Islet of Langerhans (tissue), 1 donor: ENCODE results near the gene CDK10.
"Not testable (repeated sequence)": the region's sequence is repeated elsewhere in the genome, so short reads cannot be mapped to it uniquely, and the experiment has no call there.

Experiments
- FAIRE-seq: peaks from one replicate; lab custom pipeline; 2011; peaks lifted over from hg19 to GRCh38; lab: Jason Lieb, UNC

The CDK10 gene

DNA sequence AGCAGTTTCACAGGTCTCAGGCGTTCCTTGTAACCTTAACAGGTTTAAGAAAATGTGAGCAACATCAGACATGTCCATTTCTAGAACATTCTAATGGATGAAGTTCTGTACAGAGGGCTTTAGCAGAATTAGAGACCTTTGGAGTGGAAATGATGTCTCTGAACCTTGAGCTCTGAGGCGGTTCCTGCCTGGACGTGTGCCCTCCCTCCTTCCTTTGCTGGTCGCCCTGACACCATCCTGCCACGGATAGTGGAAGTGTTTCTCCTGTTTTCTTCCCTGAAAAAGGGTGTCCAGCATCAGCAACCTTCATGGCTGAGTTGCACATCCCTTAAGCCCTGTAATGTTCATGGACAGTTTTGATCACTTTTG lies 17.7 kb upstream of the CDK10 start:
- FAIRE-seq, result no peak

DNA sequence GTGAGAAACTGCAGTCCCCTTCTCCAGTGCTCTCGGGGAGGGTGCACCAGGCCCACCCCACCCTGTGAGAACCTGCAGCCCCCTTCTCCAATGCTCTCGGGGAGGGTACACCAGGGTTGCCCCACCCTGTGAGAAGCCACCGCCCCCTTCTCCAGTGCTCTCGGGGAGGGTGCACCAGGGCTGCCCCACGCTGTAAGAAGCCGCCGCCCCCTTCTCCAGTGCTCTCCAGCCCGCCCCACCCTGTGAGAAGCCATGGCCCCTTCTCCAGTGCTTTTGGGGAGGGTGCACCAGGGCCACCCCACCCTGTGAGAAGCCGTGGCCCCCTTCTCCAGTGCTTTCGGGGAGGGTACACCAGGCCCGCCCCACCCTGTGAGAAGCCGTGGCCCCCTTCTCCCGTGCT lies 16.7 kb upstream of the CDK10 start:
- no peak for FAIRE-seq

DNA sequence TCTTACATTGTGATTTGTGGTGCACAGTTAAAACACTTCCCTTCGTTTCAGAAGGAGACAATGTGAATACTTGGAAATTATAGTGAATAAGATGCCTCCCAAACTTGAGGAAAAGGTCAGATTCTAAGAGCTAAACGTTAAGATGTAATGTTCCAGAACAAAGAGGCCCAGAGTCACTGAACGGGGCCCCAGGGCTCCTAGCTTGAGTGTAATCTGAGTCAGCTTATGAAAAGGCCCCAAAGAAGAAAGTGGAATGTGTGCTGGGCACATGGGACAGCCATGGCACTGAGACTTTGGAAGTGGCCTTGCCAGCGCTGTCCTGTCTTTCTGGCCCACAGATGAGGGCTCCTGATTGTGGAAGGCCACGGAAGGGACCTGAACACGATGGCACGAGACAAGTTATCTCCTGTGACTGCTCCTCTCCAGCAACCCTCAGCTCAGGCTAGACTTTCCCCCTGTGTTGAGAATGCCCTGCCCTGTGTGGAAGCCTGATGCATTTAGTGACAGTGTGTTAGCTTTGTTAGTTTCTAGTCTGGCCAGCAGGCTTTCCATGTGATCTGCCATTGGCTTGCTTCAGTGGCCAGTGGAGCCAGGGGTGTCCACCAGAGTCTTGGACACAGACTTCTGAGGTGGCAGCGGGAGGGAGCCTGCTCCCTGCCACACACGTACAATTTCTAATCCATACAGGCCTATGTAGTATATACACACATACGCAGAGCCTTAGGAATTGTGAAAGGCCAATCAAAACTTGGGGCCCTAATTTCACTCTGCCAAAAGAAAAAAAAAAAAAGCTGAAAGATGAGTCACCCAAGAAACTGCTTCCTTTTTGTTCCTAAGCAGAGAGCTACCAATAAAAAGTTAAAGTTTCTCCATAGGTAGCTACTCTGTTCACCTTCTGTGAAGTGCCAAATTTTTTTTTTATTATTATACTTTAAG lies 15.7 kb upstream of the CDK10 start:
- no peak for FAIRE-seq

DNA sequence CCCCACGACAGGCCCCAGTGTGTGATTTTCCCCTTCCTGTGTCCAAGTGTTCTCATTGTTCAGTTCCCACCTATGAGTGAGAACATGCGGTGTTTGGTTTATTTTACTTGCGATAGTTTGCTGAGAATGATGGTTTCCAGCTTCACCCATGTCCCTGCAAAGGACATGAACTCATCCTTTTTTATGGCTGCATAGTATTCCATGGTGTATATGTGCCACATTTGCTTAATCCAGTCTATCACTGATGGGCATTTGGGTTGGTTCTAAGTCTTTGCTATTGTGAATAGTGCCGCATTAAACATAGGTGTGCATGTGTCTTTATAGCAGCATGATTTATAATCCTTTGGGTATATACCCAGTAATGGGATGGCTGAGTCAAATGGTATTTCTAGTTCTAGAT lies 14.9 kb upstream of the CDK10 start:
- not testable (repeated sequence) for FAIRE-seq

DNA sequence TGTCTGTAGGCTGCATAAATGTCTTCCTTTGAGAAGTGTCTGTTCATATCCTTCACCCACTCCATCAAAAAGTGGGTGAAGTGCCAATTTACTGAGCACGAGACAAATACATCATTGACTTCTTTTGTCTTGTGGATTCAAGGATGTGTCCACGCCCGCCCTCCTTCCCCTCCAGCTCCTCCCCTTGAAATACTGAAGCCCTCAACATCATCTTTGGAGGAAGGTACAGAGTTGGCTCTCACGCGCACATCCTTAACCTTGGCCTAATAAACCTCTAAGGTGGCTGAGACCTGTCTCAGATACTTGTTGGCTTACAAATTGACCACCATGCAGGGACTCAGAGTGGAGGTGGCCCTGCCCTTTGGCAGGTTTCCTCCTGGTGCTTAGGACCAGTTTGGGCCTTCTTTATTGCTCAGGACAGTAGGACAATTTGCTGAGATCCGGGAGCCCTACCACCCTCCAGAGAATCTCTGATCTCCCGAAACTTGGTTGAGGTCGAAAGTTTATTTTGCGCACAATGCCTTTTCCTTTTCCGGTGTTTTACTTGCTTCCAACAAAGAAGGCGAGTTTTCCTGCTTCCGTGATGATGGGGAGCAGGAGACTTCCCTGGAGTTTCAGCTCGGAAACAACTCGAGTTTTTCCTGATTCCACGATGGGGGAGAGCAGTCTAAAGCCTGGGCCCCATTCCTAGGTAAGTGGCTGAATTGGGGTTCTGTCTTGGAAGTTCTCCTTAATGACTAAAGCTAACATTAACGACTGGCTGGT lies 14.1 kb upstream of the CDK10 start:
- FAIRE-seq, result no peak

DNA sequence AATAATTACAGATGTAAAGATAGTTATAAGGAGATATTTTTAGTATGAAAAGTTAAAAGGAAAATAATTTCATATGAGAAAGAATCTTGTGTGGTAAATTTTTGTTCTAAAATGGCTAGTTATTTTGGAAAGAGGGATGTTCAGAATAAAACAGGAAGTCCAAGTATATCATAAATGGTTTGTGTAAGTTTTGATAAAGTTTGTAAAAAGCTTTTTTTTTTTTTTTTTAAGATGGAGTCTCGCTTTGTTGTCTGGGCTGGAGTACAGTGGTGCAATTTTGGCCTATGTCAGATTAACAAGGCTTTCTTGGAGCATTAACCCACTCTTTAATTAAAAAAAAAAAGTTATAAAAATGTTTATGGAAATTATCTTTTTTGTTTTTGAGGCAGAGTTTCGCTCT lies 8.2 kb upstream of the CDK10 start:
- FAIRE-seq, result no peak

DNA sequence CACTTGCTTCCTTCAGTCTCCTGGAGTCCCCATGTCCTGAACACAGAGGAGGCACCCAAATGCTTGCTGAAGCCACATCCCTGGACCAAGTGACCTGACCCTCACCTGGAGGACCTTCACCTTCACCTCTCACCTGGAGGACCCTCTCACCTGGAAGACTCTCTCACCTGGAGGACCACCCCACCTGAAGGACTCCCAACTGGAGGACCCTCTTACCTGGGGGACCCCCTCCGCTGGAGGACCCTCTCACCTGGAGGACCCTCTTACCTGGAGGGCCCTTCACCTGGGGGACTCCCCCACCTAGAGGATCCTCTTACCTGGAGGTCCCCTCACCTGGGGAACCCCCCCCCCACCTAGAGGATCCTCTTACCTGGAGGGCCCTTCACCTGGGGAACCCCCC lies 573 bp upstream of the CDK10 start:
- FAIRE-seq, result no peak

DNA sequence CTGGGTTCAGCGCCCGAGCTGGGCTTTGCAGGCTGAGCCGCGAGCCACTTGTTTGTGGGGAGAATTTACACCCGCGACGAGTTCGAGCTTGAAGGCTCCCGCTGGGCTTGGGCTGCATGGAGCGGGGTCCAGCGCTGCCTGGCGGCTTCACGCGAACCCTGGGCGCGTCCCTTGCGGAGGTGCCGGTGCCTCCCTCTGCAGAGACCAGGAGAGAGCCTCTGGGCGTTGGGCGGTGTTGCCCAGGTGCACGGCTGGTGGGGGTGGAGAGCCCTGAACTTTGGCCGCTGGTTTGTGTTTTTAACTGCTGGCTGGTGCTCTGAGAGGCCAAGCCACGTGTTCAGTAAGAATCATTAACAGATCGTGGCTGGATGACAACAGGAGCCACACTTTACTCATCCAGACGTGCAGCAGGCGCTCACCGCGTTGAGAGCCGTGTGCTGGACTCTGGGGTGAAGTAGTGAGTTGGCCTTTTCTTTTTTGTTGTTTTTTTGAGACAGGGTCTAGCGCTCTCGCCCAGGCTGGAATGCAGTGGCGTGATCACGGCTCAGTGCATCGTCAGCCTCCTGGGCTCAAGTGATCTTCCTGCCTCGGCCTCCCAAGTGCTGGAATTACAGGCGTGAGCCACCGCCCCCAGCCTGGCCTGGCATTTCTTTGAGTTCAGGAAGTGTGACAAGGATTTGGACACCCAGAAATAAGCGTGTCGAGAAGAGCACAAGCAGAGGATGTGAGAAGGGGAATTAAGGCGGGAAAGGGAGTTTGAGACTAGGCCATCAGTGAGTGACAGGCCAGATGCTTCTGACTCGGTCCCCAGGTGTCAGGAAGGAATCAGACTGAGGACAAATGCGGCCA lies 827 bp downstream of the CDK10 start:
- FAIRE-seq, result no peak

DNA sequence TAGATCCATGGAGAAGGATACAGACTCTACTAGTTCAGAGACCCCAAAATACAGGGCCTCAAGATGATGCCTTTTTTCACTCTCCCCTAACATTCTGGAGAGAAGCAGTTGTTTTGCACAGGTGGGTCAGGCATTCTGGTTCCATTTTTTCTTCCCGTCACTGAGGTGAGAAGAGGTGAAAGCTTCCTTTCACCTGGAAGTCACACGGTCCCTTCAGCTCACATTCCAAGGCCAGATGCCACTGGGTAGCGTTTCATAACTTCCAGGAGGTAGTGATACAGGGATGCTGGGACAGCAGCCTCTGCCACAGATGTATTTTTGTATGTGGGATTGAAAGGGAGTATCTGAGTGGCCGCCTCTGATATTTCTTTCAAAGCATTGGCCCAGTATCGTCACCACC lies 1.9 kb downstream of the CDK10 start:
- no peak for FAIRE-seq

DNA sequence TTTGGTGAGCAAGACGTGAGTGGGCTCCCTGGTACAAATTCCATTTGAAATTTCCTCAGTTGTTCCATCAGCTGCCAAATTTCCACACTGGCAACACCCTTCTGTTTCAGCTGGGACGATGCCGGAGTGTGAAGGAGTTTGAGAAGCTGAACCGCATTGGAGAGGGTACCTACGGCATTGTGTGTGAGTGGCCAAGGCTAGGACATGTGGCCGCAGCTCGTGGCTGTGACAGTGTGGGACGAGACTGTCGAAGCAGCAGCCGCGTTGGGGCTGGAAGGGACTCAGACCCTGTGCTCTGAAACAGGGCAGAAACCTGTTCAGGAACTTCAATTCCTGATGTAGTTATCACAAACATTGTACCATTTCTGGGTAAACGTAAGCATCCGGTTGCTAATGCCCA lies 2.7 kb downstream of the CDK10 start:
- no peak for FAIRE-seq

DNA sequence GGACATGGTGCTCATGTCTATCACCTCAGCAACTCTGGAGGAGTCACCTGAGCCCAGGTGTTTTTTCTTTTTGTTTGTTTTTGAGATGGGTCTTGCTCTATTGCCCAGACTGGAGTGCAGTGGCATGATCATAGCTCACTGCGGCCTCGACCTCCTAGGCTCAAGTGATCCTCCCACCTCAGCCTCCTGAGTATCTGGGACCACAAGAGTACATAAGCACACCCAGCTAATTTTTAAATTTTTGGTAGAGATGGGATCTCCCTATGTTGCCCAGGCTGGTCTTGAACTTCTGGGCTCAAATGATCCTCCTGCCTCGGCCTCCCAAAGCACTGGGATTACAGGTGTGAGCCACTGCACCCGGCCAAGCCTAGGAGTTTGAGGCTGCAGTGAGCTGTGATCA lies 3.1 kb downstream of the CDK10 start:
- FAIRE-seq, result not testable (repeated sequence)

DNA sequence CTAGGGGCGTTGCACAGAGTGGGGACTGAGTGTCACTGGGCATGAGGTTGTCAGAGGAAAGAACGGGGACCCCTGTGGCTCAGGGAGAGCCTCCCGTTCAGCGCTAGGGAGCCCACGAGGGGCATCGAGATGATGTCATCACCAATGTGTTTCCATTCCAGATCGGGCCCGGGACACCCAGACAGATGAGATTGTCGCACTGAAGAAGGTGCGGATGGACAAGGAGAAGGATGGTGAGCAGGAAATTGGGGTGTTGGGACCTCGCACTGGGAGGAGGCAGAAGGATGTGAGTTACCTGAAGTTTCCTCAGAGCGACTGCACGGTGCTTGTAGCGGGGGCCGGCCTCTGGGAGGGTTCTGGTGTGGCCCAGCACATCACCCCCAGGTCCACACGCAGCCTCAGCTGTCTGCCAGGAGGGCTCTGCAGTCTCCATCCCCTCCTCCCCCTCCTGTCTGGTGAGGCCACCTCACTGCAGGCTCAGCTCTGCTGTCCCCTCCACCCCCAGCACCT lies 4.0 kb downstream of the CDK10 start:
- FAIRE-seq, result no peak

DNA sequence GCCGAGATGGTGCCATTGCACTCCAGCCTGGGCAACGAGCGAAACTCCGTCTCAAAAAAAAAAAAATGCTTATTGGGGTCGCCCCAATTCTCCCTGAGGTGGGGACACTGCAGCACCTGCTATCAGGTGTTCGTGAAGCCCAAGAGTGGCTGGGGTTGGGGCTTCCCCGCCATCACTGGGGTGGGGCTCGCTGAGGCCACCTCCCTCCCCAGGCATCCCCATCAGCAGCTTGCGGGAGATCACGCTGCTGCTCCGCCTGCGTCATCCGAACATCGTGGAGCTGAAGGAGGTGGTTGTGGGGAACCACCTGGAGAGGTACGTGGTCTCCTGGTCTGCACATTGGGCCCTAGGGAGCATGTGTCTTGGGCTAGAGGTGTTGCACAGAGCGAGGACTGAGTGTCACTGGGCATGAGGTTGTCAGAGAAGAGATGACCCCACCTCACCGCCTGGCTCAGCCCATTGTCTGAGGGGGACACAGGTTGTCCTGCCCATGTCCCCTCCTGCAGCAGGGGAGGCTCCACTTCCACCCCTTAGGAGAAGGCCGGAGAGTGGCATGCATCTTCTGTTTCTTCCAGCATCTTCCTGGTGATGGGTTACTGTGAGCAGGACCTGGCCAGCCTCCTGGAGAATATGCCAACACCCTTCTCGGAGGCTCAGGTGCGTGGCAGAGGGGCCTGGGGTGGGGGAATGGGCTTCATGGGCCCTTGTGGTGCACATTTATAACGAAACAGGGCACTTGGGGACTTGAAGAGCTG lies 4.9 kb downstream of the CDK10 start:
- FAIRE-seq, result no peak

DNA sequence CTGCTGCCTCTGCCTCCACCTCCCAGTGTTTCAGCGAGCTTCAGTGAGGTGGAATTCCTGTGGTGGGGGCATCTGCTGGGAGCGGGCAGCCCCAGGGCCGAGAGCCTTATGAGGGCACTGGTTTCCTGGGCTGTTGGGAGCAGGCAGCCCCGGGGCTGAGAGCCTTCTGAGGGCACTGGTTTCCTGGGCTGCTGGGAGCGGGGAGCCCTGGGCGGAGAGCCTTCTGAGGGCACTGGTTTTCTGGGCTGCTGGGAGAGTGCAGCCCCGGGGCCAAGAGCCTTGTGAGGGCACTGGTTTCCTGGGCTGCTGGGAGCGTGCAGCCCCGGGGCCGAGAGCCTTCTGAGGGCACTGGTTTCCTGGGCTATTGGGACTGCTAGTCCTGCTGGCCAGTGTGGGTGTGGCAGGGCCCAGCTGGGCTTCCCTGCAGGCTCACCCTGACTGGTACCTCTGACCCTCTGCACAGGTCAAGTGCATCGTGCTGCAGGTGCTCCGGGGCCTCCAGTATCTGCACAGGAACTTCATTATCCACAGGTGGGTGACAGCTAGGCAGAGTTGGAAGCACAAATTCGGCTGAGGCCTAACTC lies 5.6 kb downstream of the CDK10 start:
- FAIRE-seq, result no peak

DNA sequence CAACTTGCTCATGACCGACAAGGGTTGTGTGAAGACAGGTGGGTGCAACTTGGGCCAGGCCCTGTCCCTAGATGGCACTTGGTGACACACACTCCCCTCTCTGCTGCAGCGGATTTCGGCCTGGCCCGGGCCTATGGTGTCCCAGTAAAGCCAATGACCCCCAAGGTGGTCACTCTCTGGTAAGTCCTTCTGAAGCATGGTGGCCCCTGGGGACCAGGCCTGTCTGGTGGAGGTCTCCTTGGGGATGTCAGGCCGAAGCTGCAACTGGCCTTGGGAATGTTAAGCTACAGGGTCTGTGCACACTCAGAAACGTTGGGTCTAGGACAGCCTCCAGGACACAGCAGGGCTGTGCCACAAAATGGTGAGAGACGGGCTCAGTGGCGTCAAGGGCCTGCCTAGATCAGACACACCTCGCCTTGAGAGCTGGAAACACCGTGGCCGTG lies 6.8 kb downstream of the CDK10 start:
- no peak for FAIRE-seq

DNA sequence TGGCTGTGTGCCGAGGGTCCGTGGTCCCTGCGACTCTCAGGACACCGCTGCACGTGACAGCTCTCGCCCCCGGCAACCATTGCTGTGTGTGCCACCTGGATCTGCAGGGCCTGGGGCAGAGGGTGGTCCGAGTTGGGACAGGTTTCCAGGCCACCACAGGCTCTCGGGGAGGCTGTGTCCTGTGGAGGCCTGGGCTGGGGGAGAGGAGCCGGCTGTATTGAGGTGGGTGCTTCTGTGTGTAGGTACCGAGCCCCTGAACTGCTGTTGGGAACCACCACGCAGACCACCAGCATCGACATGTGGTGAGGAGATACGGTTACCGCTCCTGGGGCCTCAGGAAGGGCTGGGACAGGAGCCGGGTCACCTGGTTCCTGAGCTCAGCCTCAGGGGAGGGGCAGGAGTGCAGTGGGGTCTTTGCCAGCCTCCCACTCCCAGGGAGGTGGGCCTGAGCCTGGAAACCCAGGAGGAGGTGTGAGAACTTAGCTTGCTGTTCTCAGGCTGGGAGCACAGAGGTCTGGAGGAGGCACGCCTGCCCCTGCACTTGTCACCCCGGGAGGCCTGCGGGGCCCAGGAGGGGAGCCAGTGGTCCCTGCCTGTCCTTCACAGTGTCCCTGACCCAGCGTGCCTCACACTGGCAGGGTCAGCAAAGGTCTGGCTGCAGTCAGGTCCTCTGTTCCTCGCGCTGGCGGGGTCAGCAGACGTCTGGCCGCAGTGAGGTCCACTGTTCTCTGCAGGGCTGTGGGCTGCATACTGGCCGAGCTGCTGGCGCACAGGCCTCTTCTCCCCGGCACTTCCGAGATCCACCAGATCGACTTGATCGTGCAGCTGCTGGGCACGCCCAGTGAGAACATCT lies 7.7 kb downstream of the CDK10 start:
- FAIRE-seq, result no peak

DNA sequence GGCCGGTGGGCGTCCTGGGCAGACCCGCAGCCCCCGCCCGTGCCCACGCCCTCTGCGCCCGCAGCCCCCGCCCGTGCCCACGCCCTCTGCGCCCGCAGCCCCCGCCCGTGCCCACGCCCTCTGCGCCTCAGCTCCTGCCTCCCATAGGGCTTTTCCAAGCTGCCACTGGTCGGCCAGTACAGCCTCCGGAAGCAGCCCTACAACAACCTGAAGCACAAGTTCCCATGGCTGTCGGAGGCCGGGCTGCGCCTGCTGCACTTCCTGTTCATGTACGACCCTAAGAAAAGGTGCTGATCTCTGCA lies 8.2 kb downstream of the CDK10 start:
- FAIRE-seq, result not testable (repeated sequence)

DNA sequence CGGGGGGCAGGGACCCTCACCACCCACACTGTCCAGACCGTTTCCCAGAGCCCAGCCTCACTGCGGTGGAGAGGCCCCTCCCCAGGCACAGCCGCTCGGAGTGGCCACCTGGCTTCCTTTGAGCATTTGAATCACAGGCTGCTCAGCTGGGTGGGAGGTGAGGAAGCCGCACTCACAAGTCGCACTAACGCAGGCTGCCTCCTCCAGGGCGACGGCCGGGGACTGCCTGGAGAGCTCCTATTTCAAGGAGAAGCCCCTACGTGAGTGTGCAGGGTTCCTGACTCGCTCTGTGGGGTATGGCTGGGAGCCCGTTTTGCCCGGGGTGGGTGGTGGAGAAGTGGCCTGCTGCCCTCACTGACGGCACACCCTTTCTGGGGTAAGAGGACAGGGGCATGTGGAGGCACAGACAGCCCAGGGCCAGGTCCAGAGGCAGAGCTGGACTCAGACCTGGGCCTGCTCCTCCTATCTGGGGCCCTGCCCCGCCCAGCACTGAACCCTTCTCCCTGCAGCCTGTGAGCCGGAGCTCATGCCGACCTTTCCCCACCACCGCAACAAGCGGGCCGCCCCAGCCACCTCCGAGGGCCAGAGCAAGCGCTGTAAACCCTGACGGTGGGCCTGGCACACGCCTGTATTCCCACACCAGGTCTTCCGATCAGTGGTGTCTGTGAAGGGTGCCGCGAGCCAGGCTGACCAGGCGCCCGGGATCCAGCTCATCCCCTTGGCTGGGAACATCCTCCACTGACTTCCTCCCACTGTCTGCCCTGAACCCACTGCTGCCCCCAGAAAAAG lies 8.8 kb downstream of the CDK10 start:
- no peak for FAIRE-seq

DNA sequence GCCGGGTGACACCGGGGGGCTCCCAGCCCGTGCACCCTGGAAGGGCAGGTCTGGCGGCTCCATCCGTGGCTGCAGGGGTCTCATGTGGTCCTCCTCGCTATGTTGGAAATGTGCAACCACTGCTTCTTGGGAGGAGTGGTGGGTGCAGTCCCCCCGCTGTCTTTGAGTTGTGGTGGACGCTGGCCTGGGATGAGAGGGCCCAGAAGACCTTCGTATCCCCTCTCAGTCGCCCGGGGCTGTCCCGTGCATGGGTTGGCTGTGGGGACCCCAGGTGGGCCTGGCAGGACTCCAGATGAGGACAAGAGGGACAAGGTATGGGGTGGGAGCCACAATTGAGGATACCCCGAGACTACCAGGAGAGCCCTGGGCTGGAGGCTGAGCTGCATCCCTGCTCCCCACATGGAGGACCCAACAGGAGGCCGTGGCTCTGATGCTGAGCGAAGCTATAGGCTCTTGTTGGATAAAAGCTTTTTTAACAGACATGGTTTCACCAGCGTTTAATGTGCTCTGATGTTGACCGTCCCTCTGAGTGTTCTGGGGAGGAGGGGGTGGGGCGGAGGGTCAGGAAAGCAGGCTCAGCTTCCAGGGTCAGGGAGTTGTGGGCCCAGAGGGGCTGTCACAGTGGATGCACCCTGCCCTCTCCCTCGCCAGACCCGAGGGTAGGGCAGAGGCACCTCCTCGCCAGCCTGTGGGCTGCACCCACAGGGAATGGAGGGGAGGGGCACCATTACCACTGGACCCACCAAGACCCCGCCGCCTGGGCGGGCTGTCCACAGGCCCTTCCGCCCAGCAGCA lies 9.6 kb downstream of the CDK10 start:
- FAIRE-seq, result no peak
